ENCODE measurements around the gene ACTRT2. TPM values are rescaled to one million over a fixed set of nuclear protein-coding genes. Genes with fewer than 3 reads are reported as not detected.

ACTRT2 gene
- total and polyA plus RNA-seq, 2 of the 8 experiments (the other 6 are each of a cell fraction or from before 2014, with no cell fraction given), result not detected

GRCh38 chr1:3034162-3034561 lies 12.9 kb downstream of the ACTRT2 start (continued):
- TF ChIP-seq, protein P1, sequence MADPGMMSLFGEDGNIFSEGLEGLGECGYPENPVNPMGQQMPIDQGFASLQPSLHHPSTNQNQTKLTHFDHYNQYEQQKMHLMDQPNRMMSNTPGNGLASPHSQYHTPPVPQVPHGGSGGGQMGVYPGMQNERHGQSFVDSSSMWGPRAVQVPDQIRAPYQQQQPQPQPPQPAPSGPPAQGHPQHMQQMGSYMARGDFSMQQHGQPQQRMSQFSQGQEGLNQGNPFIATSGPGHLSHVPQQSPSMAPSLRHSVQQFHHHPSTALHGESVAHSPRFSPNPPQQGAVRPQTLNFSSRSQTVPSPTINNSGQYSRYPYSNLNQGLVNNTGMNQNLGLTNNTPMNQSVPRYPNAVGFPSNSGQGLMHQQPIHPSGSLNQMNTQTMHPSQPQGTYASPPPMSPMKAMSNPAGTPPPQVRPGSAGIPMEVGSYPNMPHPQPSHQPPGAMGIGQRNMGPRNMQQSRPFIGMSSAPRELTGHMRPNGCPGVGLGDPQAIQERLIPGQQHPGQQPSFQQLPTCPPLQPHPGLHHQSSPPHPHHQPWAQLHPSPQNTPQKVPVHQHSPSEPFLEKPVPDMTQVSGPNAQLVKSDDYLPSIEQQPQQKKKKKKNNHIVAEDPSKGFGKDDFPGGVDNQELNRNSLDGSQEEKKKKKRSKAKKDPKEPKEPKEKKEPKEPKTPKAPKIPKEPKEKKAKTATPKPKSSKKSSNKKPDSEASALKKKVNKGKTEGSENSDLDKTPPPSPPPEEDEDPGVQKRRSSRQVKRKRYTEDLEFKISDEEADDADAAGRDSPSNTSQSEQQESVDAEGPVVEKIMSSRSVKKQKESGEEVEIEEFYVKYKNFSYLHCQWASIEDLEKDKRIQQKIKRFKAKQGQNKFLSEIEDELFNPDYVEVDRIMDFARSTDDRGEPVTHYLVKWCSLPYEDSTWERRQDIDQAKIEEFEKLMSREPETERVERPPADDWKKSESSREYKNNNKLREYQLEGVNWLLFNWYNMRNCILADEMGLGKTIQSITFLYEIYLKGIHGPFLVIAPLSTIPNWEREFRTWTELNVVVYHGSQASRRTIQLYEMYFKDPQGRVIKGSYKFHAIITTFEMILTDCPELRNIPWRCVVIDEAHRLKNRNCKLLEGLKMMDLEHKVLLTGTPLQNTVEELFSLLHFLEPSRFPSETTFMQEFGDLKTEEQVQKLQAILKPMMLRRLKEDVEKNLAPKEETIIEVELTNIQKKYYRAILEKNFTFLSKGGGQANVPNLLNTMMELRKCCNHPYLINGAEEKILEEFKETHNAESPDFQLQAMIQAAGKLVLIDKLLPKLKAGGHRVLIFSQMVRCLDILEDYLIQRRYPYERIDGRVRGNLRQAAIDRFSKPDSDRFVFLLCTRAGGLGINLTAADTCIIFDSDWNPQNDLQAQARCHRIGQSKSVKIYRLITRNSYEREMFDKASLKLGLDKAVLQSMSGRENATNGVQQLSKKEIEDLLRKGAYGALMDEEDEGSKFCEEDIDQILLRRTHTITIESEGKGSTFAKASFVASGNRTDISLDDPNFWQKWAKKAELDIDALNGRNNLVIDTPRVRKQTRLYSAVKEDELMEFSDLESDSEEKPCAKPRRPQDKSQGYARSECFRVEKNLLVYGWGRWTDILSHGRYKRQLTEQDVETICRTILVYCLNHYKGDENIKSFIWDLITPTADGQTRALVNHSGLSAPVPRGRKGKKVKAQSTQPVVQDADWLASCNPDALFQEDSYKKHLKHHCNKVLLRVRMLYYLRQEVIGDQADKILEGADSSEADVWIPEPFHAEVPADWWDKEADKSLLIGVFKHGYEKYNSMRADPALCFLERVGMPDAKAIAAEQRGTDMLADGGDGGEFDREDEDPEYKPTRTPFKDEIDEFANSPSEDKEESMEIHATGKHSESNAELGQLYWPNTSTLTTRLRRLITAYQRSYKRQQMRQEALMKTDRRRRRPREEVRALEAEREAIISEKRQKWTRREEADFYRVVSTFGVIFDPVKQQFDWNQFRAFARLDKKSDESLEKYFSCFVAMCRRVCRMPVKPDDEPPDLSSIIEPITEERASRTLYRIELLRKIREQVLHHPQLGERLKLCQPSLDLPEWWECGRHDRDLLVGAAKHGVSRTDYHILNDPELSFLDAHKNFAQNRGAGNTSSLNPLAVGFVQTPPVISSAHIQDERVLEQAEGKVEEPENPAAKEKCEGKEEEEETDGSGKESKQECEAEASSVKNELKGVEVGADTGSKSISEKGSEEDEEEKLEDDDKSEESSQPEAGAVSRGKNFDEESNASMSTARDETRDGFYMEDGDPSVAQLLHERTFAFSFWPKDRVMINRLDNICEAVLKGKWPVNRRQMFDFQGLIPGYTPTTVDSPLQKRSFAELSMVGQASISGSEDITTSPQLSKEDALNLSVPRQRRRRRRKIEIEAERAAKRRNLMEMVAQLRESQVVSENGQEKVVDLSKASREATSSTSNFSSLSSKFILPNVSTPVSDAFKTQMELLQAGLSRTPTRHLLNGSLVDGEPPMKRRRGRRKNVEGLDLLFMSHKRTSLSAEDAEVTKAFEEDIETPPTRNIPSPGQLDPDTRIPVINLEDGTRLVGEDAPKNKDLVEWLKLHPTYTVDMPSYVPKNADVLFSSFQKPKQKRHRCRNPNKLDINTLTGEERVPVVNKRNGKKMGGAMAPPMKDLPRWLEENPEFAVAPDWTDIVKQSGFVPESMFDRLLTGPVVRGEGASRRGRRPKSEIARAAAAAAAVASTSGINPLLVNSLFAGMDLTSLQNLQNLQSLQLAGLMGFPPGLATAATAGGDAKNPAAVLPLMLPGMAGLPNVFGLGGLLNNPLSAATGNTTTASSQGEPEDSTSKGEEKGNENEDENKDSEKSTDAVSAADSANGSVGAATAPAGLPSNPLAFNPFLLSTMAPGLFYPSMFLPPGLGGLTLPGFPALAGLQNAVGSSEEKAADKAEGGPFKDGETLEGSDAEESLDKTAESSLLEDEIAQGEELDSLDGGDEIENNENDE (IDR thresholded peaks at IDR 0.05; ENCODE audit: insufficient replicate concordance, low read length), result no peak
- TF ChIP-seq EGR1 (IDR thresholded peaks at IDR 0.05; ENCODE audit: borderline replicate concordance, low read depth, low read length), result no peak
- TF ChIP-seq USF2 (IDR thresholded peaks at IDR 0.05; ENCODE audit: low read length), result no peak
- TF ChIP-seq JUN (IDR thresholded peaks at IDR 0.05; ENCODE audit: low read depth, low read length), result no peak
- TF ChIP-seq POU5F1 (IDR thresholded peaks at IDR 0.05; ENCODE audit: low read depth, low read length), result no peak
- no peak for TF ChIP-seq KDM4A (IDR thresholded peaks at IDR 0.05; ENCODE audit: low read depth, low read length, severe bottlenecking)
- no peak for TF ChIP-seq SP4 (IDR thresholded peaks at IDR 0.05; ENCODE audit: low read length)
- no peak for TF ChIP-seq FOSL1 (IDR thresholded peaks at IDR 0.05; ENCODE audit: insufficient read depth, low read depth, low read length)
- no peak for TF ChIP-seq KDM5A (IDR thresholded peaks at IDR 0.05; ENCODE audit: low read length)
- no peak for TF ChIP-seq RBBP5 (IDR thresholded peaks at IDR 0.05; ENCODE audit: borderline replicate concordance, low read depth, low read length)
- TF ChIP-seq EP300 (IDR thresholded peaks at IDR 0.05; ENCODE audit: borderline replicate concordance in 1 of 2, low read depth in 2 of 2, low read length in 2 of 2), result no peak

Measured in H1 (cell line).